HG03060 (cell line): ENCODE results near the gene EFNA1.
"Not testable (repeated sequence)": the region's sequence is repeated elsewhere in the genome, so short reads cannot be mapped to it uniquely, and the experiment has no call there.

Source experiments
- ATAC-seq: cut with Tn5 transposase; IDR thresholded peaks from one replicate; pipeline ENCODE4 v1.9.1; 2021; ENCODE audit warnings: low read depth, moderate number of reproducible peaks; ENCODE audit not compliant: unreplicated experiment

The EFNA1 gene

DNA sequence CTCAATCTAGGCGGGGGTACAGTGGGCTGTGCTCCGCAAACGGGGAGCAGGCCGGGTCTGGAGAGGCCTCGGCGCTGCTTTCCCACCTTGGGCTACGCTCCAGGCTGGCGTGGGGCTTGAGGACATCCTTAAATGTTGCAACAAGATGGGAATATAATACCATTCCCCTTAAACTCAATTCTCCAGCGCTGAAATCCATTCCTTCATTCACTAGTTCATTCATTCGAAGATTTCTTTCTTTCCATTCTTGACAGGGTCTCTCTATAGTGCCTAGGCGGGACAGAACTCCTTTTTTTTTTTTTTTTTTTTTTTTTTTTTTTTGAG, 12.9 kb downstream of the EFNA1 start:
- no peak for ATAC-seq

DNA sequence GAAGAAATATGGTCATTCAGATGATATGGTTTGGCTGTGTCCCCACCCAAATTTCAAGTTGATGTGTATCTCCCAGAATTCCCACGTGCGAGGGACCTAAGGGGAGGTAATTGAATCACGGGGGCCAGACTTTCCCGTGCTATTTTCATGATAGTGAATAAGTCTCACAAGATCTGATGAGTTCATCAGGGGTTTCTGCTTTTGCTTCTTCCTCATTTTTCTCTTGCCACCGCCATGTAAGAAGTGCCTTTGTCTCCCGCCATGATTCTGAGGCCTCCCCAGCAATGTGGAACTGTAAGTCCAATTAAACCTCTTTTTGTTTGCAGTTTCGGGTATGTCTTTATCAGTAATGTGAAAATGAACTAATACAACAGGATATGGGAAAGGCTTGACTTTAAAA, 14.1 kb downstream of the EFNA1 start:
- no peak for ATAC-seq

DNA sequence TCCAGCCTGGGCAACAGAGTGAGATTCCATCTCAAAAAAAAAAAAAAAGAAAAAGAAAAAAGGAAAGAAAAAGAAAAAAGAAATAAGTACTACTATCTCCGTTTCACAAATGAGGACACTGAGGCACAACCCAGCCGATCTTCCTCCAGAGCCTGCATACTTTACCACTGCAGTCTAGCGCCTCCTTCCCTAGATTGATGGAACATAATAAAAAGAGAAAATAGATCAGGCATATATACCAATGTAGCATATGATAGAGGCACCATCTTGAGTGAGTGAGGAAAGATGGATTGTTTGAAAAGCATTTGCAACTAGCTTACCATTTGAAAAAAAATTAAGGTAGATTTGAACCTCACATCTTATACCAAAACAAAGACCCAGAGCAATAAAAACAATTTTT, 17.8 kb downstream of the EFNA1 start:
- no peak for ATAC-seq

DNA sequence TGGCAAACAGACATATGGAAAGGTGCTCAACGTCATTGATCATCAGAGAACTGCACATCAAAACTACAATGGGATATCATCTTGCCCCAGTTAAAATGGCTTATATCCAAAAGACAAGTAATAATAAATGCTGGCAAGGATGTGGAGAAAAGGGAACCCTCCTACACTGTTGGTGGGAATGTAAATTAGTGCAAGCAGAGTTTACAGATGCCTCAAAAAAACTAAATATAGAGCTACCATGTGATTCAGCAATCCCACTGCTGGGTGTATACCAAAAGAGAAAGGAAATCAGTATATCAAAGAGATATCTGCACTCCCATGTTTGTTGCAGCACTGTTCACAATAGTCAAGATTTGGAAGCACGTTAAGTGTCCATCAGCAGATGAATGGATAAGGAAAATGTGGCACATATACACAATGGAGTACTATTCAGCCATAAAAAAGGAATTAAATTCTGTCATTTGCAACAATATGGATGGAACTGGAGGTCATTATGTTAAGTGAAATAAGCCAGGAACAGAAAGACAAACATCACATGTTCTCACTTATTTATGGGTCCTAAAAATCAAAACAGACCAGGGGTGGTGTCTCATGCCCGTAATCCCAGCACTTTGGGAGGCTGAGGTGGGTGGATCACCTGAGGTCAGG, 28.4 kb downstream of the EFNA1 start:
- ATAC-seq, result not testable (repeated sequence)

DNA sequence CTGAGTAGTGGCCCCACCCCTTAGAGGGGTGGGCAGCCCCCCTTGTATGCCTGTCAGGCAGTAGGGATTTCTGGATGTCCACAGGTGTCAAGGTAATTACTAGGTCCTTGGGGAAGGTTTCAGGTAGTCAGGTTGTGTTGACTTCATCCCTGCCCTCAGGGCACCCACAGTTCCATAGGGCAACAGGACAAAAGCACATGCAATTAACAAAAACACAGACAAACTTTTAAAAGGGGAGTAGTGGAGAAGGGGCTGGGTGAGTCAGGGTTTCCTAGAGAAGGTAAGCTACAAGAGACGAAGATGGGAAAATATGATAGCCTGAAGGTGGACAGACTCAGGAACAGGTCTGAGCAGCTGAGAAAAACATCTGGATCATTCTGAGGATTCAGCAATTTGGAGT, 31.3 kb downstream of the EFNA1 start:
- no peak for ATAC-seq

DNA sequence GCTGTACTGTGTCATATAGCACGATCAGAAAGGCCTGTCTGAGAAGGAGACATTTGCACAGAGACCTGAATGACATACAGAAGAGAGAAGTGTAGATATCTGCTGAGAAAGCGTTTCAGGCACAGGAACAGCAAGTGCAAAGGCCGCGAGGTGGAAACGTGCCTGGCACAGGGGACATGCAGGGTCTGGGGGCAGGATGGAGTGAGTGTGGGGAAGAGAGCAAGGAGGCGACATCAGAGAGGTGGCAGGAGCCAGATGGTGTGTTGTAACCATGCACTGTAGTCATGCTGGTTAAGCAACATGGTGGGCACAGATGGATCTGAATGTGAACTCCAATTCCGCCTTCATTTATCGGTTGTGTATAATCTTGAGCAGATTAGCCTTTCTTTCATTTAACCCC, 32.5 kb downstream of the EFNA1 start:
- no peak for ATAC-seq

DNA sequence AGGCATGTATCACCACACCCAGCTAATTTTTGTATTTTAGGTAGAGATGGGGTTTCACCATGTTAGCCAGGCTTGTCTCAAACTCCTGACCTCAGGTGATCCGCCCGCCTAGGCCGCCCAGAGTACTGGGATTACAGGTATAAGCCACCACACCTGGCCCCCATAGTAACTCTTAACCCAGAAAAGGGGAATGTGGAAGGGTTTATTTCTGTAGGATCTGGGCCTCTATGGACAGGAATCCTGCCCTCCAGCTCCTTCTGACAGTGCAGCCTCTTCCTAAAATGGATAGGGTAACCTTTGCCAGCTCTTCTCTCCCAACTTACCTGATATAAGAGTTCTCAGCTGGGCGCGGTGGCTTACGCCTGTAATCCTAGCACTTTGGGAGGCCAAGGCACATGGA, 35.0 kb downstream of the EFNA1 start:
- ATAC-seq, result not testable (repeated sequence)

DNA sequence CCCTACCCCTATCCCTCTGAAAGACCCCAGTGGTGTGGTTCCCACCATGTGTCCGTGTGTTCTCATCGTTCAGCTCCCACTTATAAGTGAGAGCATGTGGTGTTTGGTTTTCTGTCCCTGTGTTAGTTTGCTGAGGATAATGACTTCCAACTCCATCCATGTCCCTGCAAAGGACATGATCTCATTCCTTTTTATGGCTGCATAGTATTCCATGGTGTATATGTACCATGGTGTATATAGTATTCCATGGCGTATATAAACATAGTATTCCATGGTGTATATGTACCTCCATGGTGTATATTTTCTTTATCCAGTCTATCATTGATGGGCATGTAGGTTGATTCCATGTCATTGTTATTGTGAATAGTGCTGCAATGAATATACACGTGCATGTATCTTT, 36.1 kb downstream of the EFNA1 start:
- ATAC-seq, result not testable (repeated sequence)

DNA sequence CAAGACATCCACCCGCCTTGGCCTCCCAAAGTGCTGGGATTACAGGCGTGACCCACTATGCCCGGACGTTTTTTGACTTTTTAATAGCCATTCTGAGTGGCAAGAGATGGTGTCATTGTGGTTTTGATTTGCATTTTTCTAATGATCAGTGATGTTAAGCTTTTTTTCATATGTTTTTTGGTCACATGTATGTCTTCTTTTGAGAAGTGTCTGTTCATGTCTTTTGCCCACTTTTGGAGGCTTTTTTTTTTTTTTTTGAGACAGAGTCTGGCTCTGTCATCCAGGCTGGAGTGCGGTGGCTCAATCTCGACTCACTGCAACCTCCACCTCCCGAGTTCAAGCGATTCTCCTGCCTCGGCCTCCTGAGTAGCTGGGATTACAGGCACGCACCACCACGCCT, 36.9 kb downstream of the EFNA1 start:
- not testable (repeated sequence) for ATAC-seq

DNA sequence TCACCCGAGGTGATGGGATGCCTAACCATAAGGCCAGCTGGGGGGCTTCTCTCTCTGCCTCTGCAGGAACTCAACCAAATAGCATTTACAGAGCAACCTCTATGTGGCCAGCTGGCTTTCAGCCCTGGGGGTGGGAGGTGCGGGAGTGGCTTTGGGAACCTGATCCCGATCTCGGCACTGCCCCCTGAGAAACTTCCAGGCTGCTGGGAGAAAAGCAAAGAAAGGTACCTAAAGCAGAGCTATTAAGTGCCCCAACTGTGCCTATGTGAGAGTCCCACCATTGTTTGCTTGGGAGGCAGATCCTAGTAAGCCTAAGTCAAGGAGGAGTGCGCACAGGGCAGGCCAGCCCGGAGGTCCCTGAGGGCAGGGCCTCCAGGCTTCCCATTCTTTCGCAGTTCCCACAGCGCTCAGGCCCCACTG, 38.4 kb downstream of the EFNA1 start:
- ATAC-seq, result no peak

DNA sequence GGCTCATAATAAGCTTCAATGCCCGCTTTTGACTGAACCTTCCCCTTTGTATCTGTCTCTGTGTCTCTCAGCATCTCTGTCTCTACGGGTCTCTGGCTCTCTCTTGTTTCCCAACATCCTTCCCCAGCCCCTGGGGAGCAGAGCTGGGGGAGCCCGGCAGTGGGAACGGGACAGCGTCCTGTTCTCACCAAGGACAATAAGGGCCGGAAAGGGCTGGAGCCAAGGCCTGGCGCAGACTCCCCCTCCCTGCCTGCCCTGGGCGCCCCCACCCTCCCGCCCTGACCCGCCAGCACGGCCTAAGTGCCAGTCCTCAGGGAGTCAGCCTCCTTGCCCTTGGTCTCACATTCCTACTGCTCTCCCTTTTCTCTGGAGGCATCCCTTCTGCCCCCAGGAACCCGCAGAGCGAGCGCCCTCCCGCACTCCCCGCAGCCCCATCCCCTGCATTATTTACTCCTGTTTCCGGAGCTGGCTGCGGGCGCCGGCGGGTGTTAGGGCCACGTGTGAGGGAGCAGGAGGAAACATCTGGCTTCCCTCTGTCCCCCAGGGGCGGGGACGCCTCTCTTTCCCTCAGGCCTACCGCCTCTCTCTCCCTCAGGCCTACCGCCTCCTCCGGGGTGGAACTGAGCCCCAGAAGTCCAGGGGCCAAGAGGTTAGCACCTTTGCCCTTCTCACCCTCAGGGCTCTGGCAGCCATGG, 38.9 kb downstream of the EFNA1 start:
- ATAC-seq, result no peak

DNA sequence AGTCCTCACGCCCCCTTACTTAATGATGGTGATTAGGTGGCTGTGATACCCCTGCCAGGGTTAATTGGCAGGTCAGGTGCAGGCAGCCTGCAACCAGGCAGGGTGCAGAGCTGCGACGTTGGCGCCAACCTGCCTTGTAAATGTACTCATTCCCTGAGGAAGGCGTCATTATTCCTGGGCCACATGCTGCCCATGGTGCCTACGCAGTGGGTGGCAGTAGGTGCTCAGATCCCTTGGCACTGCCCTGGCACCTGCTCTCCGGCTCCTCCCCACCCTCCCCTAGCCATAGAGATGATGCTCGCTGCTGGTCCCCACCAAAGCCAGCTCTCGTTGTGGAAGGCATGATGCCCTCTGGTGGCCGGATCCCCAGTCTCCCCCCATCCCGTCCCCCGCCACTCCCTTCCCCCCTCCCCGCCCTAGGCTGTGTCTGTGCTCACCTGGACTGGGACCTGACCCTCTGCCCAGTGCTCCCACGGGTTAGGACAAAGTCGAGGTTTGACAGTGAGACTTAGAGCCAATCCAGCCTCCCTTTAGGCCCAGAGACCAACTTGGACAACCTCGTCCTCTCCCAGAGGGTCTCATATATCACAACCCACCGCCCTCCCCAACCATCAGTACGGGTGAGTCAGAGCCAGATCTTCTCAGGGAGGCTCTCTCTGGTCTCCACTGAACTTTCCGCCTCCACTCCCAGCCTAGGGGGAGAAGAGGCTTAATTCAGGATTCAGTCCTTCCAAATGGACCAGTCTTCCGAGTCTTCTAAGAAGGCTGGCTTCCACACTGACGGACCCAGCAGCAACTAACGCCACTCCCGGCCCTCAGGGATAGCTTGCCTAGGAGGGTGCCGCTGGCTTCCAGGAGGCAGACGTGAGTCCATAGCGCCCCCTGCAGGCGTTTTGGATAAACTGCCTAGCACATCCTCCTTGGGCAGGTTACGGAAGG, 39.8 kb downstream of the EFNA1 start:
- no peak for ATAC-seq

DNA sequence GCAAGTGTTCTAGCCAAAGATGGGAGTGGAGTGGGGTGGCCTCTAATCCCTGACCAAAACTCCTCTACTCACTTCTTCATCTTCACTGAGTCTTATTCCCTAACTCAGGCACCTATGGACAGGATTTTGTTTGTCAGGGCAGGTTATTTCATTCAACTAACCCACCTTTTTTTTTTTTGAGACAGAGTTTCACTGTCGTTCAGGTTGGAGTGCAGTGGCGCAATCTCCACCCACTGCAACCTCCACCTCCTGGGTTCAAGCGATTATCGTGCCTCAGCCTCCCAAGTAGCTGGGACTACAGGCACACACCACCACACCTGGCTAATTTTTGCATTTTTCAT, 40.4 kb downstream of the EFNA1 start:
- ATAC-seq, result not testable (repeated sequence)

DNA sequence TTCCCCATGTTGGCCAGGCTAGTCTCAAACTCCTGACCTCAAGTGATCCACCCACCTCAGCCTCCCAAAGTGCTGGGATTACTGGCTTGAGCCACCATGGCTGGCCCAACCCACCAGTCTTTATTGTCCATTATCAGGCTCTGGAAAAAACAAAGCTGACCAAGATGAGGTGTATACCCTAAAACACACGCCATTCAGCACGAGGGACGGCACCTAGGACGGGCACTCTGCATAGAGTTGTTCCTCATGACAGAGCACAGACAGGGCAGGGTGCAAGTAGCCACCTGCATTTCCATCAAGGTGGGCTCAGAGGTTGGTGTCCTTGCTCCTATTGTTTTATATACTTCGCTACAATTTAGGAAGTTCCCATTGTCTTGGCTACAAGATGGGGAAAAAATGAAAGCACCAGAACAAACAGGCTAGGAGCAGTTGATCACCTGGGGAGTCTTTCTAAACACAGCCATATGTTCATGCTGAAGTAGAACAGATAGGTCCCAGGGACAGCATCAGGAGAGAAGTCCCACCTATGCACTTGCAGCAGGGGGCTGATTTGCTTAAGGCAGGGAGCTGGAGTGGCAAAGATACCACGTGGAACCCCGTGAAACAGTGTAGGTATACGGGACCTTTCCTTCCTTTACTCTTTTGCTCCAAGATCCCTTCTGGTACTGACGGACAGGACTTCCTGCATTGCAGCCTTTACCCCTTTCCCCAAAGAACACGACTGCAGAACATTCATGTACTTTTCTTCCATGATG, 41.0 kb downstream of the EFNA1 start:
- ATAC-seq, result no peak

DNA sequence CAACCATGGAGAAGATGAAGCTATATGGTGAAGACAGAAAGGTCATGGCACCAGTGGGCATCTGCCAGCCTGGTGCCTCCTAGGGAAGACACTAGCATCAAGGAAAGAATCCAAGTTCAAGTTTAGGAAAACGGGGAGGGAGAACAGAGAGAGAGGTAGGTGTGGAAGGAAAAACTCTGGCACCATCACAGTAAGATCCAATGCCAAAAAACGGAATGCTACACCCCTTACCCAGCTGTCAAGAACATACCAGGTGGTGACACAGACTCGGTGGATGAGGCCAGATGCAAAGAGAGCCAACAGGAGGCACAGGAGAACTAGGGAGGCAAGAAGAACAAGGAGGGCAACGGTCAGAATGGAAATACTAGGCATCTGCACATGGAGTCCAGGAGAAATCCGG, 41.9 kb downstream of the EFNA1 start:
- ATAC-seq, result no peak

DNA sequence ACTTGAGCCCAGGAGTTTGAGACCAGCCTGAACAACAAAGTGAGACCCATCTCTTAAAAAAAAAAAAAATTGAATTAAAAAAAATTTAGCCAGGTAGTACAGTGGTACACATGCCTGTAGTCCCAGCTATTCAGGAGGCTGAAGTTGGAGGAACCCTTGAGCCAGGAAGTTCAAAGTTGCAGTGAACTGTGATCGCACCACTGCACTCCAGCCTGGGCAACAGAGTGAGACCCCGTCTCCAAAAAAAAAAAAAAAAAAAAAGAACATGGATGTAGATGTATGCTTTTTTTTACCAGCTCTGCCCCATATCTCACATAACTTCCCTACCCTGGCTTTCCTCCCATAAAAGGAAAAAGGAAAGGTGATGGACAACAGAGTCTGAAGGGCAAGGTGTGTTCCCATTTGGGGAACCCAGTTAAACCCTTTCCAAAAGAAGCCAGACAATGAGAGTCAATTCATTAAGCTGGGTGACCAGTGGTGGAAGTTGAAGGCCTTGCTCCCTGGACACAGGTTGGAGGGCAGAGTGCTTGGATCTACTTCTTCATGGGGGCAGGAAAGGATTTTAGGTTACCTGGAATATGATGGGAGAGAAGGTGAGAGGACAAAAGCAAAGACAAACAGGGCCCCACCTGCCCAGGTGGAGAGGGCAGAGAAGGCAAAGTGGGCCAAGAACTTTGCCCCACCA, 42.6 kb downstream of the EFNA1 start:
- no peak for ATAC-seq

DNA sequence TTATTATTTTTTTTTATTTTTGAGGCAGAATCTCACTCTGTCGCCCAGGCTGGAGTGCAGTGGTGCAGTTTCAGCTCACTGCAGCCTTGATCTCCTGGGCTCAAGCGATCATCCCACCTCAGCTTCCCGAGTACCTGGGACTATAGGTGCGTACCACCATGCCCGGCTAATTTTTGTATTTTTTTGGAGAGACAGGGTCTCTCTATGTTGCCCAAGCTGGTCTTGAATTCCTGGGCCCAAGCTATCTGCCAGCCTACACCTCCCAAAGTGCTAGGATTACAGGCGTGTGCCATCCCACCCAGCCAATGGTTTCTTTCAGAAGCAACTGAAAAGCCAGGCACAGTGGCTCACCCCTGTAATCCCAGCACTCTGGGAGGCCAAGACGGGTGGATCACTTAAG, 43.1 kb downstream of the EFNA1 start:
- ATAC-seq, result no peak

DNA sequence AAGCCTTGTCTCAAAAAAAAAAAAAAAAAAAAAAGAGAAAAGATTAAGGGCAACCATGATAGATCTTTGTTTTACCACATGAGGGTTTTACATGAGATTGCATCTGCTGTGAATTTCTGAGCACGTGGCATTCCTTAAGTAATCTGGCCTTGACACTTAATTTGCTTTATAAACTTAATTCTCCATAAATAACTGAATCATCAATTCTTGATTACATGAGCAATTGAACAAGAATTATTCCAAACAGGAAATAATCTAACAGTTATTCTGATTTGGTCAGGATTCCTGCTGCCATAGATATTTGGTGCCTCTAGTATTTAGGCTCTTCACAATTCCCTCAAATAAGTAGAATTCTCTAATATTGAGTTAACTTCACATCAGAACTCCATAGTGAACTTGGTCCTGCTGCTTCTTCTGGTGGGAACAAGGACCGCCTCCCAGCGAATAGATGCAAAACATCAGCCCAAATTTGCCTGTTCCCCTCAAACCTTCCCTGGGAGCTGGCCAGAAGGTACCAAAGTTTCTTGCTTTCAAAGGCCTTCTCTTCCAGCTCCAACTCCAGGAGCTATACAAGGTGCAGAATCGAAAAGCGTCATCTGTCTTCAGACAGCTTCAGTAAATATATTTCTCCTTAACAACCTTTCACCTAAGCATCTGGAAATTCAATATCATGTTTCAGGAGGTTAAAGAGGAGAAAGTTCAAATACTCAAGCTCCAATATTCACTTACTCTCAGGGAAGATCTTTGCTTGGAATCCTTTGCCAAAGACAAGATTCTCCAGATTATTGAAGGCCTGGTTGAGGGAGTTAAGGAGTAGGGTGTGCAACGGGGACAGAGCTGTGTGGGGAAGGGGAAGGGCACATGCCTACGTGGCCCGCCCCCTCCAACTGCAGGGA, 44.4 kb downstream of the EFNA1 start:
- peak; percentile 7 for ATAC-seq

DNA sequence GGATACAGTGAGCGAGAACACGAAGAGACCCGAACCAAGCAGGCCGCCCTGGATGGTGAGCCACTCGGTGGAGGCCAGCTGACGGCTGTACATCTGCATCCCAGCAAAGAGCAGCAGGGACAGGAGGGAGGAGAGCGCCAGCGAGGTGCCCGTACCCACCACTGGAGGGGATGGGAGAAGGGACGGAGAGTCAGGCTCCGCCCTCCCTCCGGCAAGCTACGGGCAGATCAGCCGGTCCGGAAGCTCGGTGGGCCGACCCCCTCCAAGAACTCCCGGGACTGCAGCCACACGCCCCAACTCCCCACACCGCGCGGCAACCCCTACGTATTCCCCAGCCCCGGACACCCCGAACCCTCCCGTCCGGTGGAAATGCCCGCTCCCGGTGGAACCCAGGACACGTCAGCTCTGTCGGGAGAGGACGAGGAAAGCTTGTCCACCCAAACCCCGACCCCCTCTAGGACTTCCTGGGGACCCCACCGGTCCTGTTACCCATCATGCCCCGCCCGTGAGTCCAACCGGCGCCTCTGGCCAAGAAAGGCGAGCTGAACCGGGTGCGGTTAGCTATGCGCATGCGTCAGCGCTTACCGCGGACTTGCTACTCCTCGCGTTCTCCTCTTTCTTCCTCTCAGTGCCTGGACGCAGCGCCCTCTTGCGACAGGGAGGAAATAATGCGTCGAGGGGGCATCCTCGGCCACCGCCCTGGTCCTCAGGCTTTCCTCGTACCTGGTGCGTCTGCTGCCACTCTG, 45.2 kb downstream of the EFNA1 start, which contains the start of gene KRTCAP2:
Gene KRTCAP2, minus strand, starts transcription at position 573 of the 746 bp plus-strand sequence. Its CDS starts 80 bp downstream, at position 493.
- peak; percentile 44 for ATAC-seq
